Calu3 (cell line): ENCODE results near the gene ASB1. TPM values are rescaled to one million over a fixed set of nuclear protein-coding genes. Genes with fewer than 3 reads are reported as not detected.

Source experiments
- BruUV-seq: library from RNA; stranded (reverse); fragments of 400-500 nt; replicated peaks from 2 replicates; lab custom pipeline; 2021; lab: Mats Ljungman, UMichigan
- CTCF ChIA-PET: fragments of 300-600 bp; sonication (Branson Sonifier 250); formaldehyde crosslinking; loops from one replicate; lab custom pipeline; 2022; ENCODE audit warnings: antibody characterized with exemption; lab: Charles Lee
- DNase-seq: peaks from one replicate; pipeline ENCODE4 v3.0.0; 2022
- H3K27ac Mint-ChIP-seq: one replicate; pipeline ENCODE4 v1.8.0; 2022; ENCODE audit warnings: mixed read lengths; ENCODE audit not compliant: unreplicated experiment
- H3K27me3 Mint-ChIP-seq: one replicate; pipeline ENCODE4 v1.8.0; 2022; ENCODE audit warnings: mixed read lengths; ENCODE audit not compliant: unreplicated experiment
- H3K36me3 Mint-ChIP-seq: one replicate; pipeline ENCODE4 v1.8.0; 2022; ENCODE audit warnings: mild to moderate bottlenecking, moderate library complexity, mixed read lengths; ENCODE audit not compliant: insufficient read depth, unreplicated experiment
- H3K4me1 Mint-ChIP-seq: one replicate; pipeline ENCODE4 v1.8.0; 2022; ENCODE audit warnings: mild to moderate bottlenecking, low read depth, mixed read lengths; ENCODE audit not compliant: unreplicated experiment
- H3K4me3 Mint-ChIP-seq: one replicate; pipeline ENCODE4 v1.8.0; 2022; ENCODE audit warnings: mild to moderate bottlenecking, low read depth, moderate library complexity, mixed read lengths; ENCODE audit not compliant: unreplicated experiment
- H3K9me3 Mint-ChIP-seq: one replicate; pipeline ENCODE4 v1.8.0; 2022; ENCODE audit warnings: low read depth, mixed read lengths; ENCODE audit not compliant: unreplicated experiment
- CTCF ChIP-seq: fragments of 200-600 bp; IDR thresholded peaks from one replicate; pipeline ENCODE4 v1.8.0; 2022; ENCODE audit warnings: antibody characterized with exemption; ENCODE audit not compliant: unreplicated experiment
- intact Hi-C: fragments of 100-400 bp; cut with micrococcal nuclease; formaldehyde crosslinking; loops from one replicate; pipeline ENCODE4 v1.10.0; 2022; ENCODE audit not compliant: unreplicated experiment
- total RNA-seq: library from RNA; stranded (reverse); gene quantifications from 2 replicates; pipeline ENCODE4 v1.2.3, GENCODE V29; 2022

Gene ASB1
- total RNA-seq, 1 experiment from 2014 or later, result 71.6 TPM

GRCh38 chr2:238380336-238380735, 46.4 kb upstream of the ASB1 start:
- Mint-ChIP-seq H3K4me3 (peak overlapping the region; percentile 7), H3K36me3 (peaks cover 37% of the 10 kb centered on the region), H3K4me1 (peaks cover 55% of the 10 kb centered on the region), H3K27me3 (no peaks in the 10 kb centered on the region), H3K9me3 (no peaks in the 10 kb centered on the region), H3K27ac (peak overlapping the region; percentile 86)
- no TSS peak for BruUV-seq
- no peak for TF ChIP-seq CTCF
- intact Hi-C loops, result no loop called here
- CTCF ChIA-PET, result interaction anchor here (1.5 kb wide), 1 partner anchor 47 kb away, joined by 7 read pairs; no protein-coding TSS in a partner anchor
- peak; percentile 9 for DNase-seq

GRCh38 chr2:238380785-238381184, 45.9 kb upstream of the ASB1 start:
- TF ChIP-seq CTCF, result no peak
- peaks cover 55% of the 10 kb centered on the region for H3K4me1 Mint-ChIP-seq
- H3K9me3 Mint-ChIP-seq, result no peaks in the 10 kb centered on the region
- intact Hi-C loops, result no loop called here
- peak overlapping the region; percentile 7 for H3K4me3 Mint-ChIP-seq
- no TSS peak for BruUV-seq
- H3K27ac Mint-ChIP-seq, result peak overlapping the region; percentile 86
- DNase-seq, result no peak
- CTCF ChIA-PET, result interaction anchor here (1.5 kb wide), 1 partner anchor 47 kb away, joined by 7 read pairs; no protein-coding TSS in a partner anchor
- peaks cover 37% of the 10 kb centered on the region for H3K36me3 Mint-ChIP-seq
- H3K27me3 Mint-ChIP-seq, result no peaks in the 10 kb centered on the region

GRCh38 chr2:238381341-238382115, 45.2 kb upstream of the ASB1 start:
- intact Hi-C loops, result no loop called here
- H3K27ac Mint-ChIP-seq, result peak overlapping the region; percentile 86
- no peaks in the 10 kb centered on the region for H3K27me3 Mint-ChIP-seq
- H3K4me3 Mint-ChIP-seq, result no peak overlapping the region
- no TSS peak for BruUV-seq
- no peak for TF ChIP-seq CTCF
- H3K9me3 Mint-ChIP-seq, result no peaks in the 10 kb centered on the region
- CTCF ChIA-PET, result no interaction called here
- peaks cover 37% of the 10 kb centered on the region for H3K36me3 Mint-ChIP-seq
- H3K4me1 Mint-ChIP-seq, result peaks cover 55% of the 10 kb centered on the region
- no peak for DNase-seq

GRCh38 chr2:238382381-238382781, 44.3 kb upstream of the ASB1 start:
- TF ChIP-seq CTCF, result no peak
- no peak overlapping the region for H3K27ac Mint-ChIP-seq
- peaks cover 55% of the 10 kb centered on the region for H3K4me1 Mint-ChIP-seq
- H3K4me3 Mint-ChIP-seq, result no peak overlapping the region
- H3K27me3 Mint-ChIP-seq, result no peaks in the 10 kb centered on the region
- no peak for DNase-seq
- H3K9me3 Mint-ChIP-seq, result no peaks in the 10 kb centered on the region
- CTCF ChIA-PET, result no interaction called here
- BruUV-seq, result no TSS peak
- peaks cover 37% of the 10 kb centered on the region for H3K36me3 Mint-ChIP-seq
- intact Hi-C loops, result no loop called here
